GM23248 (cell line): ENCODE measurements around the gene ZNF175. TPM values are rescaled to one million over a fixed set of nuclear protein-coding genes. Genes with fewer than 3 reads are reported as not detected.

Source experiments
- DNase-seq: peaks from one replicate; pipeline ENCODE4 v3.0.0-alpha.2; 2015
- H2AFZ ChIP-seq: fragments of 200-600 bp; sonication (generic); 2 replicates; pipeline ENCODE4 v1.6.1; 2016; ENCODE audit warnings: antibody characterized with exemption
- H3F3A ChIP-seq: fragments of 200-600 bp; sonication (generic); 2 replicates; pipeline ENCODE4 v1.6.1; 2016; ENCODE audit warnings: mild to moderate bottlenecking, antibody characterized with exemption, mixed run types; ENCODE audit not compliant: insufficient read depth
- H3K27ac ChIP-seq: fragments of 200-600 bp; sonication (generic); 2 replicates; pipeline ENCODE4 v1.5.1; 2016; ENCODE audit warnings: mild to moderate bottlenecking
- H3K27me3 ChIP-seq: fragments of 200-600 bp; sonication (generic); replicated peaks from 2 replicates; pipeline ENCODE4 v1.6.1; 2016; ENCODE audit warnings: mild to moderate bottlenecking; ENCODE audit not compliant: insufficient read depth
- H3K36me3 ChIP-seq: fragments of 200-600 bp; sonication (generic); 2 replicates; pipeline ENCODE4 v1.6.1; 2016; ENCODE audit warnings: low read depth, mild to moderate bottlenecking
- H3K4me1 ChIP-seq: fragments of 200-600 bp; sonication (generic); 2 replicates; pipeline ENCODE4 v1.6.1; 2016; ENCODE audit warnings: mild to moderate bottlenecking; ENCODE audit not compliant: insufficient read depth
- H3K4me2 ChIP-seq: fragments of 200-600 bp; sonication (generic); one replicate; pipeline ENCODE4 v1.6.1; 2016; ENCODE audit warnings: mild to moderate bottlenecking; ENCODE audit not compliant: unreplicated experiment
- H3K4me3 ChIP-seq: fragments of 200-600 bp; sonication (generic); 2 replicates; pipeline ENCODE4 v1.5.1; 2016; ENCODE audit warnings: mild to moderate bottlenecking
- H3K79me2 ChIP-seq: fragments of 200-600 bp; sonication (generic); 2 replicates; pipeline ENCODE4 v1.6.1; 2016; ENCODE audit warnings: mild to moderate bottlenecking; ENCODE audit not compliant: insufficient read depth
- H3K9ac ChIP-seq: fragments of 200-600 bp; sonication (generic); 2 replicates; pipeline ENCODE4 v1.6.1; 2016; ENCODE audit warnings: mild to moderate bottlenecking
- H3K9me2 ChIP-seq: fragments of 200-600 bp; sonication (generic); 2 replicates; pipeline ENCODE4 v1.6.1; 2016; ENCODE audit warnings: mixed run types, mild to moderate bottlenecking, moderate library complexity; ENCODE audit not compliant: insufficient read depth
- H3K9me3 ChIP-seq: fragments of 200-600 bp; sonication (generic); one replicate; pipeline ENCODE4 v1.6.1; 2017; ENCODE audit warnings: low read depth
- H4K20me1 ChIP-seq: fragments of 200-600 bp; sonication (generic); 2 replicates; pipeline ENCODE4 v1.6.0; 2016; ENCODE audit not compliant: insufficient read depth
- EZH2 ChIP-seq: fragments of 200-600 bp; sonication (generic); IDR thresholded peaks from 2 replicates; pipeline ENCODE4 v1.6.1; 2018; ENCODE audit warnings: antibody characterized with exemption, mild to moderate bottlenecking; ENCODE audit not compliant: insufficient read depth, poor library complexity, severe bottlenecking
- EZH2phosphoT487 ChIP-seq: fragments of 200-600 bp; sonication (generic); IDR thresholded peaks from 2 replicates; pipeline ENCODE4 v1.6.1; 2018; ENCODE audit warnings: antibody characterized with exemption, moderate library complexity, mild to moderate bottlenecking, low read depth; ENCODE audit not compliant: insufficient read depth
- WGBS, 2 experiments: methylation state at CpG; one replicate each; pipeline ENCODE4 v1.1.6; 2015 to 2017; ENCODE audit warnings: low lambda C conversion rate in 2 of 2, low coverage in 1 of 2; ENCODE audit errors: missing lambda C conversion rate in 2 of 2; 5-methylcytosine and 5-hydroxymethylcytosine counted together
- in situ Hi-C: fragments of 300-500 bp; cut with MboI; formaldehyde crosslinking; loops from 2 replicates; pipeline ENCODE4 v1.15.0; 2020
- polyA plus RNA-seq: library from polyadenylated mRNA; unstranded; fragments of >200 nt; fragmentation: Nextera tagmentation; extraction: Ambion mirVana; gene quantifications from 2 replicates; pipeline ENCODE4 v1.2.1, GENCODE V29; 2016
- total RNA-seq: library from RNA; depleted of rRNA; stranded (reverse); fragments of >200 nt; shearing (Covaris generic); gene quantifications from 2 replicates; pipeline ENCODE4 v1.2.3, GENCODE V29; 2014

Gene ZNF175
- total and polyA plus RNA-seq, 2 experiments from 2014 or later: 2.4 to 2.6 TPM

GRCh38 chr19:51548213-51548651 is 22.9 kb upstream of the ZNF175 start:
- H3K9ac ChIP-seq: no peak overlapping the region
- DNase-seq: no peak
- H3K4me3 ChIP-seq: no peak overlapping the region
- H2AFZ ChIP-seq: no peak overlapping the region
- 39 to 41% methylated on average over 5 of the region's 5 CpGs for WGBS, 2 experiments
- H3K4me2 ChIP-seq: no peak overlapping the region
- no peak for TF ChIP-seq EZH2
- TF ChIP-seq EZH2phosphoT487: no peak
- H3K9me2 ChIP-seq: no peaks in the 10 kb centered on the region
- H3F3A ChIP-seq: no peaks in the 10 kb centered on the region
- no peaks in the 10 kb centered on the region for H3K36me3 ChIP-seq
- no peaks in the 10 kb centered on the region for H3K4me1 ChIP-seq
- no peaks in the 10 kb centered on the region; the same call in 1 of the 2 replicates for H3K27me3 ChIP-seq
- H4K20me1 ChIP-seq: no peaks in the 10 kb centered on the region
- H3K79me2 ChIP-seq: no peaks in the 10 kb centered on the region
- in situ Hi-C loops: no loop called here
- no peaks in the 10 kb centered on the region for H3K9me3 ChIP-seq
- no peak overlapping the region for H3K27ac ChIP-seq

- H3K4me3 ChIP-seq: no peak overlapping the region
- DNase-seq: no peak
- no peaks in the 10 kb centered on the region; the same call in 1 of the 2 replicates for H3K27me3 ChIP-seq
- H3F3A ChIP-seq: no peaks in the 10 kb centered on the region
- H3K9me2 ChIP-seq: no peaks in the 10 kb centered on the region
- H3K36me3 ChIP-seq: no peaks in the 10 kb centered on the region
- H3K27ac ChIP-seq: no peak overlapping the region
- TF ChIP-seq EZH2 (no peak), EZH2phosphoT487 (no peak)
- no peaks in the 10 kb centered on the region for H3K79me2 ChIP-seq
- H3K9me3 ChIP-seq: no peaks in the 10 kb centered on the region
- in situ Hi-C loops: no loop called here
- H3K4me2 ChIP-seq: no peak overlapping the region
- WGBS, 2 experiments: 15 to 24% methylated on average over 4 of the region's 4 CpGs
- no peaks in the 10 kb centered on the region for H3K4me1 ChIP-seq
- no peak overlapping the region for H2AFZ ChIP-seq
- no peaks in the 10 kb centered on the region for H4K20me1 ChIP-seq
- no peak overlapping the region for H3K9ac ChIP-seq
These were observed 22.2 kb upstream of the ZNF175 start for GRCh38 chr19:51548891-51549305.

GRCh38 chr19:51549533-51550324 is 21.4 kb upstream of the ZNF175 start:
- H3K4me1 ChIP-seq: no peaks in the 10 kb centered on the region
- H2AFZ ChIP-seq: no peak overlapping the region
- no peaks in the 10 kb centered on the region for H3F3A ChIP-seq
- H4K20me1 ChIP-seq: no peaks in the 10 kb centered on the region
- TF ChIP-seq EZH2phosphoT487 (no peak), EZH2 (no peak)
- no peaks in the 10 kb centered on the region; the same call in 1 of the 2 replicates for H3K27me3 ChIP-seq
- no peak overlapping the region for H3K9ac ChIP-seq
- no peaks in the 10 kb centered on the region for H3K9me2 ChIP-seq
- DNase-seq: no peak
- no peaks in the 10 kb centered on the region for H3K36me3 ChIP-seq
- no peak overlapping the region for H3K4me2 ChIP-seq
- WGBS, 2 experiments: 40 to 41% methylated on average over 8 of the region's 8 CpGs
- no peak overlapping the region for H3K4me3 ChIP-seq
- no peaks in the 10 kb centered on the region for H3K9me3 ChIP-seq
- H3K79me2 ChIP-seq: no peaks in the 10 kb centered on the region
- H3K27ac ChIP-seq: no peak overlapping the region
- in situ Hi-C loops: no loop called here

- H3K79me2 ChIP-seq: no peaks in the 10 kb centered on the region
- H3K4me3 ChIP-seq: no peak overlapping the region
- no peaks in the 10 kb centered on the region for H3K9me2 ChIP-seq
- DNase-seq: no peak
- no peak overlapping the region for H3K9ac ChIP-seq
- no peaks in the 10 kb centered on the region for H3K36me3 ChIP-seq
- H3K9me3 ChIP-seq: no peaks in the 10 kb centered on the region
- no peak overlapping the region for H3K27ac ChIP-seq
- H2AFZ ChIP-seq: no peak overlapping the region
- H3K27me3 ChIP-seq: no peaks in the 10 kb centered on the region
- no peak overlapping the region for H3K4me2 ChIP-seq
- in situ Hi-C loops: no loop called here
- TF ChIP-seq EZH2: no peak
- no peak for TF ChIP-seq EZH2phosphoT487
- no peaks in the 10 kb centered on the region for H4K20me1 ChIP-seq
- H3K4me1 ChIP-seq: no peaks in the 10 kb centered on the region
- no peaks in the 10 kb centered on the region for H3F3A ChIP-seq
- 53 to 55% methylated on average over 20 of the region's 20 CpGs for WGBS, 2 experiments
These were observed 20.0 kb upstream of the ZNF175 start for GRCh38 chr19:51550848-51551672.
